HUES64 (cell line): Measurements from ENCODE around the gene SNX25.

Experiments used
- H3K27ac ChIP-seq: 2 replicates; pipeline ENCODE4 v1.7.0; 2013; ENCODE audit warnings: low read depth, low read length, inconsistent platforms
- H3K27me3 ChIP-seq: 2 replicates; pipeline ENCODE4 v1.6.1; 2013; ENCODE audit warnings: mild to moderate bottlenecking, low read length; ENCODE audit not compliant: insufficient read depth
- H3K36me3 ChIP-seq: 2 replicates; pipeline ENCODE4 v1.6.1; 2013; ENCODE audit warnings: mild to moderate bottlenecking, low read length; ENCODE audit not compliant: insufficient read depth
- H3K4me1 ChIP-seq: 2 replicates; pipeline ENCODE4 v1.6.1; 2013; ENCODE audit warnings: mild to moderate bottlenecking, low read length, moderate library complexity; ENCODE audit not compliant: insufficient read depth
- H3K4me3 ChIP-seq: 2 replicates; pipeline ENCODE4 v1.5.1; 2013; ENCODE audit warnings: mild to moderate bottlenecking, low read length, moderate library complexity
- H3K9ac ChIP-seq: 2 replicates; pipeline ENCODE4 v1.6.1; 2013; ENCODE audit warnings: mild to moderate bottlenecking, low read depth, low read length
- H3K9me3 ChIP-seq: 2 replicates; pipeline ENCODE4 v1.6.1; 2013; ENCODE audit warnings: low read depth, low read length; ENCODE audit not compliant: insufficient read depth
- WGBS: fragments of 150-250, 120-280 bp; methylation state at CpG from one replicate; pipeline ENCODE4 v1.1.7; 2013; ENCODE audit warnings: missing lambda C conversion rate; 5-methylcytosine and 5-hydroxymethylcytosine counted together

SNX25 gene

DNA sequence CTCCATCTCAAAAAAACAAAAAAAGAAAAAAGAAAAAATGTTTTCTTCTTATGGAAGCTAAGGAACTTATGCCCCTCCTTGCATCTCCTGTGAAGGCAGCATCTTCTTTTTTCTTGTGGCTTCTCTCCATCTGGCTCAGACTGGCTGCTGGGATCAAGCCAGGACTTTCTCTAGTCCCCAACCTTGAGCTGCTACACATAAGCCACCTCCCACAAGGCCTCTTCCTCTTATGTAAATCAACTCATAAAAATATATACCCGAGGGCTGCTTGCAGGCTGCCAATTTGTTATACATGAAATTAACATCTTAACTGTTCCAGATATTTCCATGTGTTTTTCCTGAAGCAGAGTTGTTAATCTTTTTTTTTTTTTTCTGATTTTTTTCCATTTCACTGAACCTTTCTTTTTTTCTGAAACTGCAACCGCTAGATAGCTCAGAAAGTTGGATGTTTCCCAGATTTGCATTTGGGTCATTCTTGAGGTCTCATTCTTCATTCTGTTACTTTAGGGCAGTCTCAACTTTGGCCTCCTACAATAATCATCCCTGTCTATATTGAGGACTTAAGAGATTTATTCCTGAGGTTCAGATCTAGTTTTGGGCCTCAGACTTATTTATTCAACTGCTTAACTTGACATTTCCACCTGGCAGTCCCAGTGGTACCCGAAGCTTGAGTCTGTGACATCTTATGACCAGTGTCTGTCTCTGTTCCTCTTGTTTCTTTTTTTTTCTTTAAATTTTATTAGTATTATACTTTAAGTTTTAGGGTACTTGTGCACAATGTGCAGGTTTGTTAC lies 10.3 kb downstream of the SNX25 start:
- 89% methylated on average over 3 of the region's 3 CpGs for WGBS
- no peak overlapping the region for H3K4me3 ChIP-seq

DNA sequence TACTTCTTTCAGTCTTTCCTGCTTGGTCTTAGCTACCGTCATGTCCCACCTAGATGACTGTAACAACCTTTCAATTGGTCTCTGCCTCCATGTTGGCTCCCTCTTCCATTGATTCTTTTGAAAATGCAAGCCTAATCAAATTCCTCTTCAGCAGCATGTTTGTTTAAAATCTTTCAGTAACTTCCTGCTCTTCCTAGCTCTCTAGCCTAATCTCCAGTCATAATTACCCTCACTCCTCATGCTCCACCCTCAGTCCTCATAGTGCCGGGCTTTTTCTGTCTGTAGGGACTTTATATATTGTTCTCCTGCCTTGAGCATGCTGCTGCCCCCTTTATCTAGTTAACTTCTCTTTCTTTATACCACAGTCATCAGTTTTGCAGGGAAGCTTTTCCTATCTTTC lies 12.1 kb downstream of the SNX25 start:
- WGBS: 94% methylated on average over 2 of the region's 2 CpGs
- H3K9me3 ChIP-seq: no peaks in the 10 kb centered on the region
- H3K27me3 ChIP-seq: no peaks in the 10 kb centered on the region
- no peaks in the 10 kb centered on the region for H3K36me3 ChIP-seq
- no peak overlapping the region for H3K4me3 ChIP-seq
- H3K4me1 ChIP-seq: peaks cover 11% of the 10 kb centered on the region
- H3K9ac ChIP-seq: no peak overlapping the region
- no peak overlapping the region for H3K27ac ChIP-seq

More for the DNA sequence above, 10.3 kb downstream of the SNX25 start:
- no peak overlapping the region for H3K9ac ChIP-seq
- no peak overlapping the region for H3K27ac ChIP-seq
- H3K27me3 ChIP-seq: no peaks in the 10 kb centered on the region
- no peaks in the 10 kb centered on the region for H3K9me3 ChIP-seq
- H3K4me1 ChIP-seq: peaks cover 18% of the 10 kb centered on the region
- no peaks in the 10 kb centered on the region for H3K36me3 ChIP-seq

DNA sequence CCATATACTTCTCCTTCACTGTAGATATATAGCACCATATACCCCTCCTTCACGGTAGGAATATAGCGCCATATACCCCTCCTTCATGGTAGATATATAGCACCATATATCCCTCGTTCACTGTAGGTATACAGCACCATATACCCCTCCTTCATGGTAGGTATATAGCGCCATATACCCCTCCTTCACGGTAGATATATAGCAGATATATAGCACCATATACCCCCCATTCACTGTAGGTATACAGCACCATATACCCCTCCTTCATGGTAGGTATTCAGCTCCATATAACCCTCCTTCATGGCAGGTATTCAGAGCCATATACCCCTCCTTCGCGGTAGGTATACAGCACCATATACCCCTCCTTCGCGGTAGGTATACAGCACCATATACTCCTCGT lies 12.5 kb downstream of the SNX25 start:
- Histone ChIP-seq H3K27ac (no peak overlapping the region), H3K9ac (no peak overlapping the region), H3K9me3 (no peaks in the 10 kb centered on the region), H3K4me3 (no peak overlapping the region), H3K36me3 (no peaks in the 10 kb centered on the region), H3K27me3 (no peaks in the 10 kb centered on the region), H3K4me1 (peaks cover 8% of the 10 kb centered on the region)
- WGBS: 39% methylated on average over 6 of the region's 10 CpGs

DNA sequence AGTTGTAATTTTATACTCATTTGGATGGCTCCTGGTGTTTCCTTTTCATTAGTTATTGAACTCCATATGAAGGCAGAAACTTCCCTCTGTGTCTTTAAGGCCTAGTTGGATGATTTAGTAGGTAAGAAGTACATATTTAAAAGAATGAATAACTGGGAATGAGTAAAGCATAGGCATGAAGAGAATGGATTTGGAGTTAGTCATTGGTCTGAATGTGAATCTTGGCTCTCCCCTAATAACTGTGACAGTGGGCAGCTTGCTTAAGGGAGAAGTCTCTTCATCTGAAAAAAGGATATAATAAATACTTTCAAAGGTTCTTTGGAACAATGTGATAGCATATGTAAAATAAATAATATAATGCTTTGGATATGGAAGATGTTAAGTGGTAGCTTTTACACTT lies 13.2 kb downstream of the SNX25 start:
- Histone ChIP-seq H3K4me3 (no peak overlapping the region), H3K9ac (no peak overlapping the region), H3K27me3 (no peaks in the 10 kb centered on the region), H3K27ac (no peak overlapping the region), H3K36me3 (no peaks in the 10 kb centered on the region), H3K4me1 (peaks cover 1% of the 10 kb centered on the region; the same call in 1 of the 2 replicates), H3K9me3 (no peaks in the 10 kb centered on the region)

DNA sequence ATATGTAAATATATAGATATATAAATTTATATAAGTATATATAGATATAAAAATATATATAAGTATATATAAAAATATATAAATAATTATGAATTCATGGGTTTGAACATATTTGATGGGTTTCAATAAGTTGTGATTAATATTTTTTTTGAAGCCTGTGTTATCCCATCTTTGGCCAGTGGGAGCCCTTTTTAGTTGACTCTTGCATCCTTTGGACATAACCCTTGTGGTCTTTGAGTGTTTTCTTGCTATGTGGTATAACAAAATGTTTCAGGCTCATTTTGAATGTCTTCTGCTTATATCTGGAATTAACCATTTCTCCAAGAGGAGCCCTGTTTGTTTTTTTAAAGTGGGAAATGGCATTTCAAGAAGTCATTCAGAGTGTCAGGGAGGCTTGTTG lies 15.2 kb downstream of the SNX25 start:
- no peak overlapping the region for H3K9ac ChIP-seq
- H3K27ac ChIP-seq: no peak overlapping the region
- no peaks in the 10 kb centered on the region for H3K4me1 ChIP-seq
- no peaks in the 10 kb centered on the region for H3K27me3 ChIP-seq
- H3K36me3 ChIP-seq: no peaks in the 10 kb centered on the region
- no peak overlapping the region for H3K4me3 ChIP-seq
- no peaks in the 10 kb centered on the region for H3K9me3 ChIP-seq

DNA sequence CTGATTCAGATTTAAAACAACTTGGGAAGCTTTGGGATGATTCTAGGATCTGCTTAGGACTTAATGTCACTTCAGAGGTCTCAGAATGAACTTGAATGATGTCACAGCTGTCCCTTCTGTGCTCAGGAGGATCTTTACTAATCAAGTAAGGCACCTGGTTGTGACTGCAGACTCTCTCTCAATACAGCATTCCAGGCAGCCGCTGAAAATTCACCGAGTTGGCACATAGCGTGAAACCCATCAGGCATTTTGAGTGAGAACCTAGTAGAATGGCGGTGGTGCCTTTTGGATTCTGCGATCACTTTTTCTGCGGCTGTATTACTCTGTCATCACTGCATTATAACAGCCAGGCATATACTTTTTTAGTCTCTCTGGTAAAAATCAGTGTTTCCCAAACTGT lies 16.5 kb downstream of the SNX25 start:
- WGBS: 95% methylated on average over 6 of the region's 6 CpGs
- H3K4me3 ChIP-seq: no peak overlapping the region
- H3K9ac ChIP-seq: no peak overlapping the region
- H3K9me3 ChIP-seq: no peaks in the 10 kb centered on the region
- H3K27me3 ChIP-seq: no peaks in the 10 kb centered on the region
- no peaks in the 10 kb centered on the region for H3K36me3 ChIP-seq
- H3K4me1 ChIP-seq: no peaks in the 10 kb centered on the region
- H3K27ac ChIP-seq: no peak overlapping the region

DNA sequence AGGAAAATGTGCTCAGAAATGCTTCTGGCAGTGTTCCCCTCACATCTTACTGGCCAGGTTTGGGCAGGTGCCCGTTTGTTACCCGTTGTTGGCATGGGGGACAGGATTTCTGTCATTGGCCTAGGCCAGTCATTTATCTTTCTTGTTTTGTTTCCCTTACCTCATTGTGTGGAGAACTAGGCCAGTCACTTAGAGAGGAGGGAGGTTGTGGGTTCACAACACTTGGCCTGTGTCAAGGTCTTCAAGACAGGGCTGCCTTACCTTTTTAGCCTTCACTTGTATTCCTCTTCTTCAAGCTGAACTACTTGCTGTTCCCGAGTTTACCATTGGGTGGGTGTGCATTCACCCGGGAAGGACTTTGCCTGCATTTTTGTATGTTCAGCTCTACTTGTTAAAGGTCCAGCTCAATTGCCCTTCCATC lies 17.7 kb downstream of the SNX25 start:
- 91% methylated on average over 4 of the region's 4 CpGs for WGBS
- H3K36me3 ChIP-seq: no peaks in the 10 kb centered on the region
- no peaks in the 10 kb centered on the region for H3K9me3 ChIP-seq
- no peaks in the 10 kb centered on the region for H3K27me3 ChIP-seq
- no peak overlapping the region for H3K27ac ChIP-seq
- no peak overlapping the region for H3K4me3 ChIP-seq
- no peaks in the 10 kb centered on the region for H3K4me1 ChIP-seq
- H3K9ac ChIP-seq: no peak overlapping the region

DNA sequence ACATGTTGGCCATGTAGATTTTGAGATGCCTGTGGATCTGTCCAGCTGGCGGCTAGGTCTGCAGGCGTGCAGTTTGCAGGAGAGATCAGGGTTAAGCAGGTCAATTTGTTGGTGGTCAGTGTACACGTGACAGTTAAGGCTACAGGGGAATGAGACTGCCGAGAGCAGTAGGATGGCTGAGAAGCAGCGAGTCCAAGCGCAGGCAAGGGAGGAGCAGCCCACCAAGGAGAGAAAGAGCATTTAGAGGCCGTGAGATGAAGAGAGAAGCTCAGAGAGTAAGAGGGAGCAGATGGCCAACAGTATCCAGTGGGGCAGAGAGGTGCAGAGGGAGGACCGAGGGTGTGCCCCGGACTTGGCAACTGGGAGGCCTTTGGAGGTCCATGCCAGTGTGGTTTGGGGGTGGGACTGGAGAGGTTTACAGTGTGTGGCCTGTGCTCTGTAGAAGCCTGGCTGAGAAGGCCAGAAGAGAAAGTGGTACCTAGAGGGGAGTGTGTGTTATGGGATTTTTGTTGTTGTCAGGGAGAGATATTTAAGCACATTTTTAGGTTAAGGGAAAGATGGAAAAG lies 18.4 kb downstream of the SNX25 start:
- no peaks in the 10 kb centered on the region for H3K4me1 ChIP-seq
- WGBS: 93% methylated on average over 9 of the region's 9 CpGs
- H3K27ac ChIP-seq: no peak overlapping the region
- H3K27me3 ChIP-seq: no peaks in the 10 kb centered on the region
- H3K9ac ChIP-seq: no peak overlapping the region
- H3K4me3 ChIP-seq: no peak overlapping the region
- no peaks in the 10 kb centered on the region for H3K36me3 ChIP-seq
- no peaks in the 10 kb centered on the region for H3K9me3 ChIP-seq

DNA sequence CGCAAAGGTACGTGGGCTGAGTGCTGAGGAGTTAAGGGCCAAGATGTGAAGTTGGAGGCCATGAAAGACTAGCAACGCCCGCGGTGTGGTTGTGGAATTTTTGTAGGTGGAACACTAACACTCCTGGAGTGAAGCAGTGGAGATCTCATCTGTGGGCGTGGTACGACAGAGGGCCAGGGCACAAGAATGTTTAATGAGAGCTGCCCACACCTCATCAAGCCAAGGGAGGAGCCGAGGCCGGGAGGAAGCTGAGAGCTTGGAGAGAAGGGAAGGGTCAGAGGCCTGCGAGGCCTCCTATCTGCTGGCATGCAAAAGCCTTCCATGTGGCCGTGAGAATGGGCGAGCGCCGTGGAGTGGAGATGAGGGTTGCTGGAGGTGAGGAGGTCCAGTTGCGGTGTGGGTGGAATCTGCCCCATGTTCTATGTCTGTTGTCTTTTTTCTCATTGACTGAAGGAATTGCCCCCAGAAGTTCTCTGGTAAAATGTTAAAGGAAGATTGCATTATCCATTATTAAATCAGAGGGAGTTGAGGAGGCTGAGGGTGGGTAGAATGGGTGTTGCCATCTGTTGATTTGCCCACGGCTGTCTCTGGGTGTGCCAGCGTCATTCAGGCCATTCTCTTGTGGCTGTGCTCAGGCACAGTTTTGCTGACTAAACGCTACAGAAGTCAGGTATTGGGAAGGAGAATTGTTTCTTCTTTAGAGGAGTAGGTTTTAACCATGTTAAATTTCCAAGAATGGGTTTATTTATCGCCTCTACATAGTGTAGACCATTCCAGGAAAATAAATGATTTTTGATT lies 19.8 kb downstream of the SNX25 start:
- no peaks in the 10 kb centered on the region for H3K27me3 ChIP-seq
- H3K4me3 ChIP-seq: no peak overlapping the region
- no peak overlapping the region for H3K27ac ChIP-seq
- H3K9ac ChIP-seq: no peak overlapping the region
- no peaks in the 10 kb centered on the region for H3K36me3 ChIP-seq
- 82% methylated on average over 18 of the region's 19 CpGs for WGBS
- no peaks in the 10 kb centered on the region for H3K9me3 ChIP-seq
- no peaks in the 10 kb centered on the region for H3K4me1 ChIP-seq

DNA sequence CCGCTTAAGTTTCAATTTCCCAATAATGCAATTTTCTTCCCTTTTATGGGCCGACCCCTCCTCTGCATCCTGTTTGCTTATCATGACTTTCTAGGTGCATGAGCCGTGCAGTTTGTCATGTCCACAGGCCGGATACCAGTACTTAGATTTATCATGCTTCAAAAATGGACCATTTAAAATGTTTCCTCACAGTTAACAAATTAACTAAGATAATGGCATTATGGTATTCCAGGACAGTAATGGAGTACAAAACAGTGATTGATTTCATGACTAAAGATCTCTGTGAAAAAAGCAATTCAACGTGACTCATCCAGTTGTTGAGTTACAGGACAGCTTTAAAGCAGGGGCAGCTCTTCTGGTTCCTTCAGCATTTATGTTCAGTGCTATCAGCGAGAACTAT lies 23.0 kb downstream of the SNX25 start:
- no peaks in the 10 kb centered on the region for H3K4me1 ChIP-seq
- no peaks in the 10 kb centered on the region for H3K36me3 ChIP-seq
- no peak overlapping the region for H3K9ac ChIP-seq
- no peaks in the 10 kb centered on the region for H3K9me3 ChIP-seq
- H3K27me3 ChIP-seq: no peaks in the 10 kb centered on the region
- H3K27ac ChIP-seq: no peak overlapping the region
- H3K4me3 ChIP-seq: no peak overlapping the region
- WGBS: 90% methylated on average over 5 of the region's 6 CpGs

DNA sequence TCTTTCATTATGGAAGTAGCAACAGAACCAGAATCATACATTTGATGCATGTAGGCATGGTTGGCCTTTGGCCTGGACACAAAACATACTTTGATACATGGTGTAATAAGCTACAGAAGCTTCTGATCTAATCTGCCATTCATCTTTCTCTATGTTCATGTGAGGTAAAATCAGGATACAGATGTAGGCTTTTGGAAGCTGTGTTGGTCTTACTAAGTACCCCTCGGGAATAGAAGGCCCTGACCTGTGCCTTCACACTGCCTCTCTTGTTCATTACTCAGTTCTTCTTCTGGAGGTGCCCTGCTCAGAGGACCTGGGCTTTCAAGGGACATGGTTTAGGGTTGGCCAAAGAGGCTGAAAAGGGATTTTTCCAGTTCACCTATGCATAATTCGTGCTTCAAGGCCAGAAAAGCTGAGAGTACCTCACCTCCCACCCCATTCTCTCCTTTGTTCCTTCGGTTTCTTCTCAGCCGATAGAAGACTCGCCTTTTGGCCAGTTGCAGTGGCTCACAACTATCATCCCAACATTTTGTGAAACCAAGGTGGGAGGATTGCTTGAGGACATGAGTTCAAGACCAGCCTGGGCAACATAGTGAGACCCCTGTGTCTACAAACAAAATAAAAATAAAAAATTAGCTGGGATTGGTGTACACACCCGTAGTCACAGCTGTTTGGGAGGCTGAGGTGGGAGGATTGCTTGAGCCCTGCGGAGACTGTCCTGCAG lies 25.9 kb downstream of the SNX25 start:
- Histone ChIP-seq H3K27ac (no peak overlapping the region), H3K27me3 (no peaks in the 10 kb centered on the region), H3K4me1 (no peaks in the 10 kb centered on the region), H3K9ac (no peak overlapping the region), H3K36me3 (0 out of 2 replicates have a peak, but pooled peaks cover 4% of the 10 kb centered on the region), H3K4me3 (no peak overlapping the region), H3K9me3 (peaks cover 11% of the 10 kb centered on the region)
- WGBS: 78% methylated on average over 7 of the region's 7 CpGs
